NT2/D1 (cell line): ENCODE measurements around the gene CD8A.
"Not testable (repeated sequence)": the region's sequence is repeated elsewhere in the genome, so short reads cannot be mapped to it uniquely, and the experiment has no call there.

Experiments used
- SUZ12 ChIP-seq: IDR thresholded peaks from 2 replicates; pipeline ENCODE4 v1.6.1; 2011; ENCODE audit not compliant: insufficient read length, insufficient read depth; ENCODE audit errors: extremely low read depth
- YY1 ChIP-seq: IDR thresholded peaks from 2 replicates; pipeline ENCODE4 v1.6.1; 2011; ENCODE audit not compliant: insufficient read length, insufficient read depth
- ZNF274 ChIP-seq: IDR thresholded peaks from 2 replicates; pipeline ENCODE4 v1.6.1; 2011; ENCODE audit warnings: mild to moderate bottlenecking, low read depth, low read length

DNA sequence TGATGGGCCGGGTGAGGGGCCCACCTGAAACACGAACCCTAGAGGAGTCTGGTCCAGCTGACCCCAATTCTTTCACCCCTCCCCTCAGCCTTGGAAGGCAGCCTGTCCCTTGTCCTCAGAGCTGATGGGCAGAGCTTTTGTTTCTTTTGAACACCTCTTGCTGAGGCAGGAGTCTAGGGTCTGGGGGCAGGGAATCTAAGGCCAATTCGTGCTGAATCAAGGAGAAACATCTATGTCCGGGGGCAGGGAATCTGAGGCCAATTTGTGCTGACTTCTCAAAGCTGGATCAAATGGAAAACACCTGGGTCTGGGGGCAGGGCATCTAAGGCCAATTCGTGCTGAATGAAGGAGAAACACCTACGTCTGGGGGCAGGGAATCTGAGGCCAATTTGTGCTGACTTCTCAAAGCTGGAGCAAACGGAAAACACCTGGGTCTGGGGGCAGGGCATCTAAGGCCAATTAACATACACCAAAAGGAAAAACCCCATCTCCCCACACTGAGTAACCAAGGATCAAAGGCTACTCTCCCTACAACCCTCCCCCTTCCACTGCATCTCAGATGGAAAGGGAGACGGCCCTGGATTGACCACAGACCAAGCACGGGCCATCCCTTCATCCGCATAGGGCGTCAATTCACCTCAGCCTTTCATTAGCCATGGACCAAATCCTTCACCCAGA, 49.3 kb upstream of the CD8A start:
- TF ChIP-seq YY1, ZNF274, SUZ12: not testable (repeated sequence)
